Ascending aorta (tissue), 2 donors: ENCODE data around the gene APBB2. TPM values are rescaled to one million over a fixed set of nuclear protein-coding genes. Genes with fewer than 3 reads are reported as not detected.

Experiments used
- DNase-seq, 2 donors: peaks; one replicate each; pipeline ENCODE4 v3.0.0-alpha.2; 2019; ENCODE audit warnings: low spot score in 2 of 2
- H3K27ac ChIP-seq, 2 donors: fragments of 200-600 bp; sonication (generic); one replicate each; pipeline ENCODE4 v1.5.1; 2016 to 2017; ENCODE audit warnings: mild to moderate bottlenecking in 1 of 2
- H3K27me3 ChIP-seq: fragments of 200-600 bp; sonication (generic); one replicate; pipeline ENCODE4 v1.5.1; 2017
- H3K36me3 ChIP-seq, 2 donors: fragments of 200-600 bp; sonication (generic); one replicate each; pipeline ENCODE4 v1.5.1; 2016
- H3K4me1 ChIP-seq, 2 donors: fragments of 200-600 bp; sonication (generic); one replicate each; pipeline ENCODE4 v1.5.1; 2016 to 2017; ENCODE audit warnings: mild to moderate bottlenecking in 1 of 2
- H3K4me3 ChIP-seq, 2 donors: fragments of 200-600 bp; sonication (generic); one replicate each; pipeline ENCODE4 v1.5.1; 2016 to 2017; ENCODE audit warnings: mild to moderate bottlenecking in 1 of 2
- H3K9me3 ChIP-seq, 2 donors: fragments of 200-600 bp; sonication (generic); one replicate each; pipeline ENCODE4 v1.5.1; 2016
- CTCF ChIP-seq, 3 experiments: fragments of 200-600 bp in 2 of 3; fragments of 450-650 bp in 1 of 3; sonication (generic) in 2 of 3; IDR thresholded peaks; one replicate each; pipeline ENCODE4 v1.5.1; 2016 to 2019; ENCODE audit warnings: antibody characterized with exemption in 3 of 3, mild to moderate bottlenecking in 1 of 3, moderate library complexity in 1 of 3
- intact Hi-C: fragments of 100-400 bp; cut with DNase I; formaldehyde crosslinking; loops from one replicate; pipeline ENCODE4 v1.15.1; 2023
- total RNA-seq: library from RNA; depleted of rRNA; stranded (reverse); fragments of >200 nt; gene quantifications from one replicate; pipeline ENCODE4 v1.1.0, GENCODE V29; 2016

Gene APBB2
- total RNA-seq, 1 donor from 2014 or later = 51.4 TPM

GRCh38 chr4:41095192-41095872, 119.0 kb downstream of the APBB2 start:
- Histone ChIP-seq H3K27ac (no peak overlapping the region), H3K4me1 (peaks cover 0 to 14% of the 10 kb centered on the region in 2 donors), H3K4me3 (no peak overlapping the region), H3K27me3 (no peaks in the 10 kb centered on the region), H3K9me3 (no peaks in the 10 kb centered on the region), H3K36me3 (no peaks in the 10 kb centered on the region)
- DNase-seq = no peak
- no peak for TF ChIP-seq CTCF (IDR thresholded peaks at IDR 0.05)
- intact Hi-C loops = no loop called here

- Histone ChIP-seq H3K9me3 (peaks cover 0 to under 1% of the 10 kb centered on the region in 2 donors), H3K27me3 (no peaks in the 10 kb centered on the region), H3K36me3 (no peaks in the 10 kb centered on the region), H3K4me3 (no peak overlapping the region), H3K27ac (no peak overlapping the region), H3K4me1 (no peaks in the 10 kb centered on the region)
- no peak for TF ChIP-seq CTCF (IDR thresholded peaks at IDR 0.05)
- DNase-seq = no peak
- intact Hi-C loops = no loop called here
Observed at GRCh38 chr4:41092128-41092527, 122.2 kb downstream of the APBB2 start.

GRCh38 chr4:41081847-41082246, 132.5 kb downstream of the APBB2 start:
- Histone ChIP-seq H3K27ac (no peak overlapping the region), H3K4me3 (no peak overlapping the region), H3K36me3 (no peaks in the 10 kb centered on the region), H3K27me3 (no peaks in the 10 kb centered on the region), H3K9me3 (peaks cover 0 to 16% of the 10 kb centered on the region in 2 donors), H3K4me1 (no peaks in the 10 kb centered on the region)
- intact Hi-C loops = no loop called here
- no peak for TF ChIP-seq CTCF (IDR thresholded peaks at IDR 0.05)
- no peak for DNase-seq

- Histone ChIP-seq H3K27ac (no peak overlapping the region), H3K27me3 (no peaks in the 10 kb centered on the region), H3K9me3 (peaks cover 0 to 9% of the 10 kb centered on the region in 2 donors), H3K4me3 (no peak overlapping the region), H3K4me1 (no peaks in the 10 kb centered on the region), H3K36me3 (no peaks in the 10 kb centered on the region)
- intact Hi-C loops = no loop called here
- DNase-seq = no peak
- no peak for TF ChIP-seq CTCF (IDR thresholded peaks at IDR 0.05)
Observed at GRCh38 chr4:41080976-41081375, 133.4 kb downstream of the APBB2 start.

GRCh38 chr4:41079881-41080560, 134.3 kb downstream of the APBB2 start:
- Histone ChIP-seq H3K36me3 (no peaks in the 10 kb centered on the region), H3K4me1 (no peaks in the 10 kb centered on the region), H3K9me3 (no peaks in the 10 kb centered on the region), H3K27ac (no peak overlapping the region), H3K27me3 (no peaks in the 10 kb centered on the region), H3K4me3 (no peak overlapping the region)
- no peak for TF ChIP-seq CTCF (IDR thresholded peaks at IDR 0.05)
- intact Hi-C loops = no loop called here
- DNase-seq = no peak
